AG04450 (cell line): ENCODE measurements around the gene SKI. TPM values are rescaled to one million over a fixed set of nuclear protein-coding genes. Genes with fewer than 3 reads are reported as not detected.

ENCODE experiments used
- CTCF ChIA-PET: fragments of 300-600, 350-600 bp; formaldehyde crosslinking; extraction: SDS; loops from one replicate; lab custom pipeline; 2022; ENCODE audit warnings: antibody characterized with exemption, inconsistent platforms; lab: Charles Lee
- POLR2A ChIA-PET: fragments of 350-600 bp; formaldehyde crosslinking; extraction: SDS; loops from one replicate; lab custom pipeline; 2021; ENCODE audit warnings: antibody characterized with exemption, inconsistent platforms; lab: Yijun Ruan, JAX
- DNase-seq: peaks from one replicate; pipeline ENCODE4 v3.0.0-alpha.2; 2011; ENCODE audit warnings: low read depth, low spot score
- H3K27ac ChIP-seq: one replicate; pipeline ENCODE4 v1.5.1; 2012; ENCODE audit warnings: low read depth, low read length, control low read depth
- H3K27me3 ChIP-seq: one replicate; pipeline ENCODE4 v1.6.0; 2012; ENCODE audit warnings: low read length; ENCODE audit not compliant: control insufficient read depth, insufficient read depth
- H3K4me3 ChIP-seq: 2 replicates; pipeline ENCODE4 v1.5.1; 2011; ENCODE audit warnings: mild to moderate bottlenecking, low read depth, low read length, control low read depth
- H3K9me3 ChIP-seq: 2 replicates; pipeline ENCODE4 v1.5.1; 2012; ENCODE audit warnings: low read length; ENCODE audit not compliant: control insufficient read depth, insufficient read depth
- polyA plus RNA-seq: library from polyadenylated mRNA; depleted of rRNA; stranded (reverse); fragments of >200 nt; gene quantifications from 2 replicates; pipeline ENCODE4 v1.2.3, GENCODE V29; 2011
- TF ChIP-seq, protein P1 (sequence below): IDR thresholded peaks from 2 replicates; pipeline ENCODE4 v1.5.1; 2011; ENCODE audit warnings: low read depth, low read length, control low read depth, inconsistent platforms

Gene SKI
- polyA plus RNA-seq, 1 experiment: 6.7 TPM

GRCh38 chr1:2184934-2185333, 43.2 kb upstream of the SKI start:
- Histone ChIP-seq H3K27me3 (no peaks in the 10 kb centered on the region), H3K4me3 (no peak overlapping the region), H3K9me3 (peaks cover 9% of the 10 kb centered on the region), H3K27ac (no peak overlapping the region)
- DNase-seq: no peak
- TF ChIP-seq, protein P1, sequence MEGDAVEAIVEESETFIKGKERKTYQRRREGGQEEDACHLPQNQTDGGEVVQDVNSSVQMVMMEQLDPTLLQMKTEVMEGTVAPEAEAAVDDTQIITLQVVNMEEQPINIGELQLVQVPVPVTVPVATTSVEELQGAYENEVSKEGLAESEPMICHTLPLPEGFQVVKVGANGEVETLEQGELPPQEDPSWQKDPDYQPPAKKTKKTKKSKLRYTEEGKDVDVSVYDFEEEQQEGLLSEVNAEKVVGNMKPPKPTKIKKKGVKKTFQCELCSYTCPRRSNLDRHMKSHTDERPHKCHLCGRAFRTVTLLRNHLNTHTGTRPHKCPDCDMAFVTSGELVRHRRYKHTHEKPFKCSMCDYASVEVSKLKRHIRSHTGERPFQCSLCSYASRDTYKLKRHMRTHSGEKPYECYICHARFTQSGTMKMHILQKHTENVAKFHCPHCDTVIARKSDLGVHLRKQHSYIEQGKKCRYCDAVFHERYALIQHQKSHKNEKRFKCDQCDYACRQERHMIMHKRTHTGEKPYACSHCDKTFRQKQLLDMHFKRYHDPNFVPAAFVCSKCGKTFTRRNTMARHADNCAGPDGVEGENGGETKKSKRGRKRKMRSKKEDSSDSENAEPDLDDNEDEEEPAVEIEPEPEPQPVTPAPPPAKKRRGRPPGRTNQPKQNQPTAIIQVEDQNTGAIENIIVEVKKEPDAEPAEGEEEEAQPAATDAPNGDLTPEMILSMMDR: no peak
- ChIA-PET CTCF (interaction anchor here (2.0 kb wide), 1 partner anchor 11 kb away, joined by 12 read pairs; no protein-coding TSS in a partner anchor), POLR2A (no interaction called here)

DNA sequence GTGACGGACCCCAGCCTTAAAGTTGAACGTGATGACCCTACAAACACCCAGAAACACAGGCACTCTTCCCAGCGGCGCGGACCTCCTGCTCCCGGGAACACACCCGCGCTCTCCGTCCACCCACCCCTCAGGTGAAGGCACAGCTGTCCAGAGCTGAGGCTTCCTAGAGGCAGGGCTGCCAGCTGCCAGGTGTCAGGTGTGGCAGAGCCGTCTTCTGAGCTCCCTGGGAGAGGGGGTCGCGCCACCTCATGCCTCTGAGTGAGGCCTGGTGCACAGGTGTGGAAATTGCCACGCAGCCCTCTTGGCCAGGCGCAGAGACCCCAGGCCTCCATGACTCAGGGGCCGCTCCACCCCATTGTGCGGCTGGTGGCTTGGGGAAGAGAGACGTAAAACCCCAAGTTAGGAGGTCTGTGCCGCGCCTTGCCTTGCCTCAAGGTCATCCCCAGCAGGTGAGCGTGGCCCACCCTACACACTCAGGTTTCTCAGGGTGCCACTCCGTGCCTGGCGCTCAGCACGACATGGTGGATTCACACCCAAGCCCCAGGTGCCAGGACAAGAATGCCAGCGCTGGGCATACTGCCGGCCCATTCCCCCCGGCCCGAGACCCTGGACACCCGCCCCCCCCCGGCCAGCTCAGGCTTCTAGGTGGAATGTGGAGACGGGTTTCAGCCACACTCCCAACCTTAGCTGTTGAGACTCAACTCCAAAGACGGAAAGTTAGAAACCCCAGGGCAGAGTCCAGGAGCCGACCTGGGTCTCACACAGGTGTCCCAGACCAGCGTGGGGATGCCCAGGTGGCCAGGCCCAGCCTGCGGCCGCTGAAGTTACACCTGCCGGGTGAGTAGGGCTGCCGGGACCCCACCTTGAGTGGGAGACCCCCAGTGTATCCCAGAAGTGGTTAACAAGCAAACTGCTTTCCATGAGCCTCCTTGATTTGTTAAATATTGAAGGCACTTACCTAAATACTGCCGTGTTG, 42.0 kb upstream of the SKI start:
- no peaks in the 10 kb centered on the region; the same call in 1 of the 2 replicates for H3K9me3 ChIP-seq
- H3K4me3 ChIP-seq: no peak overlapping the region
- DNase-seq: no peak
- H3K27ac ChIP-seq: no peak overlapping the region
- no peaks in the 10 kb centered on the region for H3K27me3 ChIP-seq
- CTCF ChIA-PET: interaction anchor here (2.0 kb wide), 1 partner anchor 12 kb away, joined by 12 read pairs; no protein-coding TSS in a partner anchor
- POLR2A ChIA-PET: no interaction called here
- TF ChIP-seq, protein P1: no peak

DNA sequence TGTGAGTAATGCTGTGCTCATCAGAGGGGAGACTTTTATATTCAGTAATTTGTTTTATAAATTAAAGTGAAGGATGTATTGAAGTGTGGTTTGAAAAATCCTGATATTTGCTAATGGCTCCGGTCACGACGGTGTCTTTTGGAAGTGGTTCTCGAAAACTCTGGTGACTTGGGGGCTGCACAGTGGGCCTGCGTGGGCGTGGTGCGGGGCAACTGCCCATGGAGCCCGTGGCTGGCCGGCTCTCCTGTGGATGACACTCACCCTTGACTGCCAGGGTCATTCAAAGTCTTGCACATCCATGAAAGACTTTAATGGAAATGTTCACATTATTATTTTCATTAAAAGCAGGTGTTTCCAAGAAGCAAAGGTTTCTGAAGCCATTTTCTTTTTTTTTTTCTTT, 41.2 kb upstream of the SKI start:
- TF ChIP-seq, protein P1: no peak
- ChIA-PET CTCF (no interaction called here), POLR2A (no interaction called here)
- no peak overlapping the region for H3K4me3 ChIP-seq
- no peaks in the 10 kb centered on the region for H3K27me3 ChIP-seq
- no peak for DNase-seq
- H3K27ac ChIP-seq: no peak overlapping the region
- no peaks in the 10 kb centered on the region; the same call in 1 of the 2 replicates for H3K9me3 ChIP-seq

DNA sequence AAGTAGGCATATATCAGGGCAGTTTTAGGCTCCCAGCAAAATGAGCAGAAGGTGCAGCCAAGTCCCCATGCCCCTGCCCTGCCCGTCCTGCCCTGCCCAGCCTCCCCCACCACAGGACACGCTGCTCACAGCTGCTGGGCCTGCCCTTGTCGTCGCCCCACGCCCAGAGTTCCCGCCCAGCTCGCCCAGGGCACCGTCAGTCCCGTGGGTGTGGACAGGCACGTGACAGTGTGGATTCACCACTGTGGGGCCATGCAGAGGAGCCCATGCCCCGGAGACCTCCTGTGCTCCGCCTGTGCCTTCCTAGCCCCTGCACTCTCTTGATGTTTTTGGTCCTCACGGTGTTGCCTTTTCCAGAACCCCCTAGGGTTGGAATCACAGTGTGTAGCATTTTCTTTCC, 40.5 kb upstream of the SKI start:
- Histone ChIP-seq H3K9me3 (no peaks in the 10 kb centered on the region; the same call in 1 of the 2 replicates), H3K4me3 (no peak overlapping the region), H3K27me3 (no peaks in the 10 kb centered on the region), H3K27ac (no peak overlapping the region)
- no peak for DNase-seq
- POLR2A ChIA-PET: no interaction called here
- TF ChIP-seq, protein P1: no peak
- CTCF ChIA-PET: interaction anchor here (1.2 to 2.2 kb wide), 2 partner anchors 13 to 194 kb away, joined by 3 to 14 read pairs; no protein-coding TSS in a partner anchor

- H3K4me3 ChIP-seq: no peak overlapping the region
- H3K27me3 ChIP-seq: no peaks in the 10 kb centered on the region
- DNase-seq: no peak
- no peaks in the 10 kb centered on the region; the same call in 1 of the 2 replicates for H3K9me3 ChIP-seq
- ChIA-PET CTCF (interaction anchor here (1.2 to 2.2 kb wide), 2 partner anchors 14 to 193 kb away, joined by 3 to 14 read pairs; no protein-coding TSS in a partner anchor), POLR2A (interaction anchor here (1.4 to 1.5 kb wide), 2 partner anchors 11 to 39 kb away, joined by 9 read pairs; no protein-coding TSS in a partner anchor)
- TF ChIP-seq, protein P1: no peak
- no peak overlapping the region for H3K27ac ChIP-seq
Observed at GRCh38 chr1:2188336-2188735, 39.8 kb upstream of the SKI start.
